HG03457 (cell line): ENCODE results near the gene AOPEP.

Source experiments
- ATAC-seq: cut with Tn5 transposase; IDR thresholded peaks from one replicate; pipeline ENCODE4 v1.9.1; 2021; ENCODE audit warnings: moderate number of reproducible peaks; ENCODE audit not compliant: unreplicated experiment

Gene AOPEP

GRCh38 chr9:95086564-95086955 lies 360.1 kb downstream of the AOPEP start:
- no peak for ATAC-seq

- ATAC-seq, result no peak
Observed at GRCh38 chr9:95087659-95088242, 361.3 kb downstream of the AOPEP start.

- ATAC-seq, result no peak
Observed at GRCh38 chr9:95088421-95089161, 362.1 kb downstream of the AOPEP start.

- ATAC-seq, result no peak
Observed at GRCh38 chr9:95089257-95090022, 362.9 kb downstream of the AOPEP start.

GRCh38 chr9:95090023-95090791 lies 363.7 kb downstream of the AOPEP start:
- no peak for ATAC-seq

GRCh38 chr9:95090871-95091577 lies 364.5 kb downstream of the AOPEP start:
- ATAC-seq, result no peak

GRCh38 chr9:95091601-95092261 lies 365.2 kb downstream of the AOPEP start:
- no peak for ATAC-seq

GRCh38 chr9:95092262-95093072 lies 366.0 kb downstream of the AOPEP start:
- no peak for ATAC-seq

GRCh38 chr9:95093586-95093985 lies 367.1 kb downstream of the AOPEP start:
- no peak for ATAC-seq

- no peak for ATAC-seq
Observed at GRCh38 chr9:95094002-95094401, 367.5 kb downstream of the AOPEP start.

GRCh38 chr9:95095641-95096355 lies 369.3 kb downstream of the AOPEP start:
- no peak for ATAC-seq

GRCh38 chr9:95096381-95096780 lies 369.9 kb downstream of the AOPEP start:
- ATAC-seq, result no peak

GRCh38 chr9:95096807-95097206 lies 370.3 kb downstream of the AOPEP start:
- ATAC-seq, result no peak

- no peak for ATAC-seq
Observed at GRCh38 chr9:95097279-95097678, 370.8 kb downstream of the AOPEP start.

- ATAC-seq, result no peak
Observed at GRCh38 chr9:95098391-95098921, 372.0 kb downstream of the AOPEP start.

- ATAC-seq, result no peak
Observed at GRCh38 chr9:95099321-95100070, 373.0 kb downstream of the AOPEP start.

- ATAC-seq, result no peak
Observed at GRCh38 chr9:95100071-95100627, 373.6 kb downstream of the AOPEP start.
